WI38 (cell line): Measurements from ENCODE around the gene ITGAV.

Source experiments
- H3K4me3 ChIP-seq: 2 replicates; pipeline ENCODE4 v1.5.1; 2011; ENCODE audit warnings: low read depth, mild to moderate bottlenecking, control low read depth, low read length
- TF ChIP-seq, protein P1 (sequence below): IDR thresholded peaks from 2 replicates; pipeline ENCODE4 v1.5.1; 2012; ENCODE audit warnings: low read depth, mild to moderate bottlenecking, control low read depth, low read length

The ITGAV gene

DNA sequence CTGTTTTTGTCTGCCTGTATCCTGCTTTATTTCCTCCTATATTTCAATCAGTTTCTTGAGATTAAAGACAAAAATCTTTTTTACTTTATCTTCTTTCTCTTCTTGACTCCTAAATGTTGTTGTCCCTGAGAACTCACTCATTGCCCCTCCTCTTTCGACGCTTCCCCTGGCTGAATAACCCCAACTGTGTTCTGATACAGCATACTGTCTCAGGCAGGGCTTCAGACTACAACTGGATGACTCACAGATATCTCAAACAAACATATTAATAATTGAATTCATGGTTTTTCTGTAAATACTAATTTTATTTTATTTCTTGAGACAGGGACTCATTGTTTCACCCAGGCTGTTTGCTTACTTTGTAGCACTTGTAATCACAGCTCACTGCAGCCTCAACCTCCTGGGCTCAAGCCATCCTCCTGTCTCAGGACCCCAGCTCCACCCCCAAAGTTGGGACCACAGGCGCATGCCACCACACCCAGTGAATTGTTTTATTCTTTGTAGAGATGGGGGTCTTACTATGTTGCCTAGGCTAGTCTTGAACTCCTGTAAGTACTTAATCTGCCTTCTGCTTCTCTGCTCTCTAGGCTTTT is 9.4 kb downstream of the ITGAV start:
- TF ChIP-seq, protein P1, sequence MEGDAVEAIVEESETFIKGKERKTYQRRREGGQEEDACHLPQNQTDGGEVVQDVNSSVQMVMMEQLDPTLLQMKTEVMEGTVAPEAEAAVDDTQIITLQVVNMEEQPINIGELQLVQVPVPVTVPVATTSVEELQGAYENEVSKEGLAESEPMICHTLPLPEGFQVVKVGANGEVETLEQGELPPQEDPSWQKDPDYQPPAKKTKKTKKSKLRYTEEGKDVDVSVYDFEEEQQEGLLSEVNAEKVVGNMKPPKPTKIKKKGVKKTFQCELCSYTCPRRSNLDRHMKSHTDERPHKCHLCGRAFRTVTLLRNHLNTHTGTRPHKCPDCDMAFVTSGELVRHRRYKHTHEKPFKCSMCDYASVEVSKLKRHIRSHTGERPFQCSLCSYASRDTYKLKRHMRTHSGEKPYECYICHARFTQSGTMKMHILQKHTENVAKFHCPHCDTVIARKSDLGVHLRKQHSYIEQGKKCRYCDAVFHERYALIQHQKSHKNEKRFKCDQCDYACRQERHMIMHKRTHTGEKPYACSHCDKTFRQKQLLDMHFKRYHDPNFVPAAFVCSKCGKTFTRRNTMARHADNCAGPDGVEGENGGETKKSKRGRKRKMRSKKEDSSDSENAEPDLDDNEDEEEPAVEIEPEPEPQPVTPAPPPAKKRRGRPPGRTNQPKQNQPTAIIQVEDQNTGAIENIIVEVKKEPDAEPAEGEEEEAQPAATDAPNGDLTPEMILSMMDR: no peak
- H3K4me3 ChIP-seq: no peak overlapping the region

- TF ChIP-seq, protein P1: no peak
- H3K4me3 ChIP-seq: no peak overlapping the region
Measured at GRCh38 chr2:186603286-186603685, 13.4 kb downstream of the ITGAV start.

DNA sequence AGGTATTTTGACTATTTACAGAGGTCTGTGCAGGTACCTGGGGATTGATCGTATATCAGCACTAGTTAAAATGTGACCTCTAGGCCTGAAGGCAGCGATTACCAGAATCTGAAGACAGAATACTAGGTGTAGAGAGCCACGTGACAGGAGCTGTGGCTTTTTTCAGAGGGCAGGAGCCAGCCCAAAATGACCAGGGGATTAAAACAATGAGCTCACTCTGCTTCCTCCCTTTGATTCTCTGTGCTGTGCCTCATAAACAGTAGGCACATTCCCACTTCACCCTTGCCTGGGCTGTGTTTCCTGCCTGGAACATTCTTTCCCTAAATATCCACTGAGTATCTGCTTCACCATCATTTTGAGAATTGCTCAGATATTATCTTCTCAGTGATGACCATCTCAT is 15.2 kb downstream of the ITGAV start:
- TF ChIP-seq, protein P1: no peak
- no peak overlapping the region for H3K4me3 ChIP-seq

DNA sequence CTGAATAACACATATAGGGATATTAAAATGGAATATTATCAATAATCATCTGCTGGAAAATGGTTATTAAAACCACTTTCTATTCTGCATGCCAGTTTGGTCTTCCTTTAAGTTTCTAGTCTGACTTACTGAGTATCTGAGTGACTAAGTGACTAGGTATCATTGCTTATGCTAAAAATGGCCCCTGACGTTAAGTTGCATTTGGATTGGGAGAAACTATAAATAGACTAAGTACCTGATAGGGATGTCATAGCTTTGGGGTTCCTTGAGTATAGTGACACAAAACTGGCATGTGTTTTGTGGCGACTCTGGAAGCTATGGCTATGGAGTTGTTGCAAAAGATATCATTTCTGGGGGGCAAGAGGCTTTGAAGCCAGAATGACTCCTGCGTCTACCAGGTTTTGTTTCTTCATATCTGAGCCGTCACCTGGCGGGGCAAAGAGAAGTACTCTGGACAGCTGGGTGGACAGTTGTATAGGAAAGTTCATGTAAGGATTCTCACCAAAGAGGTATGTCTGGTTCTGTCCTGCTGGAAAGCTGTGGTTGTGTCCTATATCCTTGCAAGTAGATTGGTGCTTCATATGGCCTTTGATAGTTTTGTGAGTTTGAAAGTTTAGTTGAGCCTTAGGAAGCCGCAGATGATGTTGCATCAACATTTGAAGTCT is 17.9 kb downstream of the ITGAV start:
- TF ChIP-seq, protein P1: no peak
- no peak overlapping the region for H3K4me3 ChIP-seq

GRCh38 chr2:186610785-186611184 is 20.9 kb downstream of the ITGAV start:
- TF ChIP-seq, protein P1: no peak

DNA sequence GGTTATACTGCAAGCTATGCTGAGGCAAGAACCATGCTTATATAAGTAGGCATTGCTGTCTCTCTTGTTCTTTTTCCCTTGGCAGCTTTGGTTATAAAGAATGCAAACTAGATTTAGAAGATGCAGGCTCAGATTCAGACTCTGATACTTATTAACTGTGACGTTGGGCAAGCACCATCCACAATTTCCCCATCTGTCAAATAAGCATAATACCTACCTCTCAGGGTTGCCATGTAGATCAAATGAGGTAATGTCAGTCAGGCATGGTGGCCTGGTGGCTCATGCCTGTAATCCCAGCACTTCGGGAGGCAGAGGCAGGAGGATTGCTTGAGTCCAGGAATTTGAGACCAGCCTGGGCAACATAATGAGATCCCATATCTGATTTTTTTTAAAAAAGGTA is 21.7 kb downstream of the ITGAV start:
- TF ChIP-seq, protein P1: no peak
- H3K4me3 ChIP-seq: no peak overlapping the region

More at GRCh38 chr2:186610785-186611184, 20.9 kb downstream of the ITGAV start:
- H3K4me3 ChIP-seq: no peak overlapping the region

DNA sequence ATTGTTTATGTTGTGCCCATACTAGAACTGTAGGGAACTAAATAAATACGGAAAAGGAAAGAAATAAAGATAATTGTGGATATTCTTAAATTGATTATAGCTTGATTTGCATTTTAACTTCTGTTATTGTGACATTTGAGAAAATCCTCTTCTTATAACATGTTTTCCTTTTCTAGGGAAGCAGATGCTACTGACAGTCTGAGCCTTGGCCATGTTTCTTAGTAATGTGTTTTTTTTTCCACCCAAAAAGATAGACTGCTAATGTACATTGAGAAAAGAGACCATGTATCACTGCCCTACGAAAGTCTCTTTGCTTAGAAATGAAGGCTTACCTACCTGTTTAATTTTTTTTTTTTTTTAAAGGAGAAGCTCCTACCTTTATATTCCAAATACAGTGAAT is 22.2 kb downstream of the ITGAV start:
- TF ChIP-seq, protein P1: no peak
- H3K4me3 ChIP-seq: no peak overlapping the region
